Measurements from ENCODE around the gene MAPKBP1.

Gene MAPKBP1

GRCh38 chr15:41813426-41813825, 39.1 kb downstream of the MAPKBP1 start:
- H3K4me3 ChIP-seq (ENCODE audit: low read depth, low read length): no peak overlapping the region
- no peak for TF ChIP-seq CTCF (IDR thresholded peaks at IDR 0.05; ENCODE audit: low read depth, low read length)
- DNase-seq: no peak
- no peaks in the 10 kb centered on the region for H3K9me3 ChIP-seq
- H3K27me3 ChIP-seq: no peaks in the 10 kb centered on the region
- H3K36me3 ChIP-seq: peaks cover 3% of the 10 kb centered on the region; the same call in 1 of the 2 replicates
- no peaks in the 10 kb centered on the region for H3K4me1 ChIP-seq

GRCh38 chr15:41814534-41814933, 40.2 kb downstream of the MAPKBP1 start:
- DNase-seq: no peak
- H3K4me3 ChIP-seq (ENCODE audit: low read depth, low read length): no peak overlapping the region
- H3K9me3 ChIP-seq: no peaks in the 10 kb centered on the region
- no peaks in the 10 kb centered on the region for H3K4me1 ChIP-seq
- no peaks in the 10 kb centered on the region for H3K27me3 ChIP-seq
- peaks cover 3% of the 10 kb centered on the region; the same call in 1 of the 2 replicates for H3K36me3 ChIP-seq
- no peak for TF ChIP-seq CTCF (IDR thresholded peaks at IDR 0.05; ENCODE audit: low read depth, low read length)

- Histone ChIP-seq H3K4me3 (ENCODE audit: low read depth, low read length) (no peak overlapping the region), H3K9me3 (no peaks in the 10 kb centered on the region), H3K36me3 (peaks cover 3% of the 10 kb centered on the region; the same call in 1 of the 2 replicates), H3K27me3 (no peaks in the 10 kb centered on the region), H3K4me1 (no peaks in the 10 kb centered on the region)
- no peak for DNase-seq
- no peak for TF ChIP-seq CTCF (IDR thresholded peaks at IDR 0.05; ENCODE audit: low read depth, low read length)
Observed at GRCh38 chr15:41816788-41817187, 42.5 kb downstream of the MAPKBP1 start.

- Histone ChIP-seq H3K4me3 (ENCODE audit: low read depth, low read length) (no peak overlapping the region), H3K36me3 (peaks cover 3% of the 10 kb centered on the region; the same call in 1 of the 2 replicates), H3K27me3 (no peaks in the 10 kb centered on the region), H3K4me1 (no peaks in the 10 kb centered on the region), H3K9me3 (no peaks in the 10 kb centered on the region)
- no peak for DNase-seq
- TF ChIP-seq CTCF (IDR thresholded peaks at IDR 0.05; ENCODE audit: low read depth, low read length): no peak
Observed at GRCh38 chr15:41817327-41817726, 43.0 kb downstream of the MAPKBP1 start.

- Histone ChIP-seq H3K4me3 (ENCODE audit: low read depth, low read length) (no peak overlapping the region), H3K27me3 (no peaks in the 10 kb centered on the region), H3K4me1 (no peaks in the 10 kb centered on the region), H3K9me3 (no peaks in the 10 kb centered on the region), H3K36me3 (peaks cover 3% of the 10 kb centered on the region; the same call in 1 of the 2 replicates)
- no peak for DNase-seq
- no peak for TF ChIP-seq CTCF (IDR thresholded peaks at IDR 0.05; ENCODE audit: low read depth, low read length)
Observed at GRCh38 chr15:41817781-41818180, 43.5 kb downstream of the MAPKBP1 start.

GRCh38 chr15:41819455-41820050, 45.3 kb downstream of the MAPKBP1 start:
- no peaks in the 10 kb centered on the region for H3K27me3 ChIP-seq
- no peaks in the 10 kb centered on the region for H3K9me3 ChIP-seq
- H3K36me3 ChIP-seq: peaks cover 11% of the 10 kb centered on the region
- no peak for TF ChIP-seq CTCF (IDR thresholded peaks at IDR 0.05; ENCODE audit: low read depth, low read length)
- no peaks in the 10 kb centered on the region for H3K4me1 ChIP-seq
- no peak overlapping the region for H3K4me3 ChIP-seq (ENCODE audit: low read depth, low read length)
- DNase-seq: no peak

Data from BE2C (cell line).